Liver (tissue), 9 donors: ENCODE measurements around the gene ZMYM4. TPM values are rescaled to one million over a fixed set of nuclear protein-coding genes. Genes with fewer than 3 reads are reported as not detected.

Source experiments
- DNase-seq: peaks from one replicate; pipeline ENCODE4 v3.0.0-alpha.2; 2017; ENCODE audit warnings: low spot score
- H3K27ac ChIP-seq, 2 donors: one replicate each; pipeline ENCODE4 v1.7.0; 2013; ENCODE audit warnings: inconsistent platforms in 2 of 2, low read length in 2 of 2, control low read depth in 1 of 2, low read depth in 1 of 2, mild to moderate bottlenecking in 1 of 2
- H3K27me3 ChIP-seq, 4 donors: one replicate each; pipeline versions ENCODE4 v1.6.1 to v1.7.0; 2013; ENCODE audit warnings: low read length in 3 of 4, inconsistent platforms in 1 of 4, mild to moderate bottlenecking in 1 of 4, moderate library complexity in 1 of 4; ENCODE audit not compliant: control insufficient read depth in 4 of 4, insufficient read depth in 4 of 4
- H3K36me3 ChIP-seq, 4 donors: one replicate each; pipeline versions ENCODE4 v1.6.1 to v1.7.0; 2013; ENCODE audit warnings: low read length in 3 of 4, mild to moderate bottlenecking in 3 of 4, low read depth in 1 of 4, moderate library complexity in 1 of 4; ENCODE audit not compliant: control insufficient read depth in 4 of 4, insufficient read depth in 3 of 4
- H3K4me1 ChIP-seq, 4 donors: one replicate each; pipeline versions ENCODE4 v1.6.1 to v1.7.0; 2013; ENCODE audit warnings: low read length in 3 of 4, mild to moderate bottlenecking in 3 of 4, moderate library complexity in 1 of 4; ENCODE audit not compliant: control insufficient read depth in 4 of 4, insufficient read depth in 4 of 4
- H3K4me3 ChIP-seq, 3 donors: one replicate each; pipeline versions ENCODE4 v1.6.1 to v1.7.0; 2013; ENCODE audit warnings: low read length in 3 of 3, control low read depth in 1 of 3, low read depth in 1 of 3, mild to moderate bottlenecking in 1 of 3
- H3K9ac ChIP-seq, 2 donors: one replicate each; pipeline ENCODE4 v1.7.0; 2013; ENCODE audit warnings: low read length in 2 of 2, mild to moderate bottlenecking in 2 of 2, moderate library complexity in 2 of 2, control low read depth in 1 of 2, low read depth in 1 of 2
- H3K9me3 ChIP-seq, 4 donors: one replicate each; pipeline versions ENCODE4 v1.6.1 to v1.7.0; 2013; ENCODE audit warnings: low read length in 3 of 4; ENCODE audit not compliant: control insufficient read depth in 4 of 4
- EGR1 ChIP-seq, 2 donors: IDR thresholded peaks; 2 replicates each; pipeline ENCODE4 v1.6.1; 2016 to 2018; ENCODE audit warnings: antibody characterized with exemption in 2 of 2, low read depth in 2 of 2
- FOXA1 ChIP-seq: IDR thresholded peaks from 2 replicates; pipeline ENCODE4 v1.6.1; 2016; ENCODE audit warnings: antibody characterized with exemption
- FOXA2 ChIP-seq: IDR thresholded peaks from 2 replicates; pipeline ENCODE4 v1.6.1; 2016; ENCODE audit warnings: antibody characterized with exemption
- GABPA ChIP-seq, 2 donors: IDR thresholded peaks in 1 of 2; conservative IDR thresholded peaks in 1 of 2; 2 replicates each; pipeline ENCODE4 v1.6.1; 2016; ENCODE audit warnings: antibody characterized with exemption in 2 of 2, mild to moderate bottlenecking in 1 of 2, moderate library complexity in 1 of 2
- HNF4A ChIP-seq, 2 donors: conservative IDR thresholded peaks; 2 replicates each; pipeline ENCODE4 v1.6.1; 2016; ENCODE audit warnings: antibody characterized with exemption in 2 of 2, mild to moderate bottlenecking in 2 of 2
- HNF4G ChIP-seq: IDR thresholded peaks from 2 replicates; pipeline ENCODE4 v1.6.1; 2016; ENCODE audit warnings: antibody characterized with exemption
- JUND ChIP-seq, 2 donors: IDR thresholded peaks; 2 replicates each; pipeline ENCODE4 v1.6.1; 2016; ENCODE audit warnings: antibody characterized with exemption in 2 of 2
- NR2F2 ChIP-seq: IDR thresholded peaks from 2 replicates; pipeline ENCODE4 v1.6.1; 2016; ENCODE audit warnings: antibody characterized with exemption
- RAD21 ChIP-seq, 2 donors: IDR thresholded peaks; 2 replicates each; pipeline ENCODE4 v1.6.1; 2016; ENCODE audit warnings: antibody characterized with exemption in 2 of 2, mild to moderate bottlenecking in 2 of 2
- RXRA ChIP-seq, 2 donors: IDR thresholded peaks; 2 replicates each; pipeline ENCODE4 v1.6.1; 2017 to 2018; ENCODE audit warnings: antibody characterized with exemption in 2 of 2, mild to moderate bottlenecking in 1 of 2
- SP1 ChIP-seq: IDR thresholded peaks from 2 replicates; pipeline ENCODE4 v1.6.1; 2018; ENCODE audit warnings: antibody characterized with exemption, mild to moderate bottlenecking
- TAF1 ChIP-seq: conservative IDR thresholded peaks from 2 replicates; pipeline ENCODE4 v1.6.1; 2016; ENCODE audit warnings: antibody characterized with exemption, mild to moderate bottlenecking
- YY1 ChIP-seq: IDR thresholded peaks from 2 replicates; pipeline ENCODE4 v1.6.1; 2016; ENCODE audit warnings: antibody characterized with exemption, mild to moderate bottlenecking
- ZBTB33 ChIP-seq: IDR thresholded peaks from 2 replicates; pipeline ENCODE4 v1.6.1; 2016; ENCODE audit warnings: antibody characterized with exemption
- WGBS: extraction: QIAGEN DNeasy Blood & Tissue Kit; methylation state at CpG from one replicate; pipeline ENCODE4 v1.1.7; 2013; 5-methylcytosine and 5-hydroxymethylcytosine counted together
- polyA plus RNA-seq, 2 donors: library from polyadenylated mRNA; stranded (reverse) in 1 of 2; unstranded in 1 of 2; fragments of 200-250 nt in 1 of 2; fragments of >200 nt in 1 of 2; fragmentation: Nextera tagmentation in 1 of 2; extraction: Ambion mirVana in 1 of 2; gene quantifications; one replicate each; pipeline versions ENCODE4 v1.2.1 to v1.2.3, GENCODE V29; 2013 to 2015
- total RNA-seq, 2 donors: library from RNA; depleted of rRNA; stranded (reverse); fragments of >200 nt; gene quantifications; one replicate each; pipeline ENCODE4 v1.2.3, GENCODE V29; 2014
- TF ChIP-seq, protein P1 (sequence below): IDR thresholded peaks from 2 replicates; pipeline ENCODE4 v1.6.1; 2016; ENCODE audit warnings: antibody characterized with exemption, mild to moderate bottlenecking
- TF ChIP-seq, protein P2 (sequence below): IDR thresholded peaks from 2 replicates; pipeline ENCODE4 v1.6.1; 2016; ENCODE audit warnings: antibody characterized with exemption
- TF ChIP-seq, protein P3 (sequence below): IDR thresholded peaks from 2 replicates; pipeline ENCODE4 v1.6.1; 2016; ENCODE audit warnings: antibody characterized with exemption
- TF ChIP-seq, protein P4 (sequence below): fragments of 150-350 bp; IDR thresholded peaks from 2 replicates; pipeline ENCODE4 v1.5.1; 2017; ENCODE audit warnings: improper control_type of control experiment, low read depth, low read length; ENCODE audit not compliant: missing input control
- donor health status: healthy.
- donor health status: healthy.
- donor health status: healthy.
- donor health status: healthy.
- donor health status: healthy.

The ZMYM4 gene
- total and polyA plus RNA-seq, 4 donors = 5.3 to 16.8 (median 10.5) TPM

DNA sequence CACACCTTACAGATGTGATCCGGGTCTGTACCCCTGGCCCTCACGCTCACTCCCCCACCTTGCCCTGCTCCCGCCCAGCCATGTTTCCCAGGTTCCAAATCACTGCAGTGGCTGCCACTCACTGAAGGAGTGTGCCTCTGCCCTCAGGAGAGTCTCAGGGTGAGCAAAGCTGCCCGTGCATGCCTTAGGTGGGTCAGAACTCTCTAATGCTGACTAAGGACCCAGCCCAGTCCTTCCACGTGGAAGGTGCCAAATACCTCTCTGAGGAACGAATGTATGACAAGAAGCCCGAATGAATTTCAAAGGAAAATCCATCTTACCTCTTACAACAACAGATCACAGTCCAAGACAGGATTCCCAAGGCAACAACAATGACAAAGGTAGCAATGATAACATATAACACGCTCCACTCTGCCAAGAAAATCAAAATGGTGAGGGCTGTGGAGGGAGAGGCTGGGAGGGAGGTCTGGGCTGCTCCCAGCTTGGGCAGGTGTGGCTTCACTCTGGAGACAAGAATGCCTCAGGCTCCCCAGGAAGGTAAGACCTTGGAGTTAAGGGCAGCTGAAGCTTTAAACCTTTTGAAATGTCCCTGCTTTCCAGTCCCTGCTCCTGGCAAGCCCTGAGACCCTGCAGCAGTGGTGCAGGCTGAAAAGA, 173.5 kb downstream of the ZMYM4 start:
- no peak for DNase-seq
- Histone ChIP-seq H3K9ac (no peak overlapping the region), H3K36me3 (peaks cover 10 to 70% (median 63%) of the 10 kb centered on the region in 4 donors), H3K27ac (no peak overlapping the region), H3K4me1 (no peaks in the 10 kb centered on the region), H3K4me3 (no peak overlapping the region), H3K27me3 (no peaks in the 10 kb centered on the region), H3K9me3 (no peaks in the 10 kb centered on the region)
- 93% methylated on average over 8 of the region's 8 CpGs for whole genome bisulfite sequencing
- TF ChIP-seq, protein P1, sequence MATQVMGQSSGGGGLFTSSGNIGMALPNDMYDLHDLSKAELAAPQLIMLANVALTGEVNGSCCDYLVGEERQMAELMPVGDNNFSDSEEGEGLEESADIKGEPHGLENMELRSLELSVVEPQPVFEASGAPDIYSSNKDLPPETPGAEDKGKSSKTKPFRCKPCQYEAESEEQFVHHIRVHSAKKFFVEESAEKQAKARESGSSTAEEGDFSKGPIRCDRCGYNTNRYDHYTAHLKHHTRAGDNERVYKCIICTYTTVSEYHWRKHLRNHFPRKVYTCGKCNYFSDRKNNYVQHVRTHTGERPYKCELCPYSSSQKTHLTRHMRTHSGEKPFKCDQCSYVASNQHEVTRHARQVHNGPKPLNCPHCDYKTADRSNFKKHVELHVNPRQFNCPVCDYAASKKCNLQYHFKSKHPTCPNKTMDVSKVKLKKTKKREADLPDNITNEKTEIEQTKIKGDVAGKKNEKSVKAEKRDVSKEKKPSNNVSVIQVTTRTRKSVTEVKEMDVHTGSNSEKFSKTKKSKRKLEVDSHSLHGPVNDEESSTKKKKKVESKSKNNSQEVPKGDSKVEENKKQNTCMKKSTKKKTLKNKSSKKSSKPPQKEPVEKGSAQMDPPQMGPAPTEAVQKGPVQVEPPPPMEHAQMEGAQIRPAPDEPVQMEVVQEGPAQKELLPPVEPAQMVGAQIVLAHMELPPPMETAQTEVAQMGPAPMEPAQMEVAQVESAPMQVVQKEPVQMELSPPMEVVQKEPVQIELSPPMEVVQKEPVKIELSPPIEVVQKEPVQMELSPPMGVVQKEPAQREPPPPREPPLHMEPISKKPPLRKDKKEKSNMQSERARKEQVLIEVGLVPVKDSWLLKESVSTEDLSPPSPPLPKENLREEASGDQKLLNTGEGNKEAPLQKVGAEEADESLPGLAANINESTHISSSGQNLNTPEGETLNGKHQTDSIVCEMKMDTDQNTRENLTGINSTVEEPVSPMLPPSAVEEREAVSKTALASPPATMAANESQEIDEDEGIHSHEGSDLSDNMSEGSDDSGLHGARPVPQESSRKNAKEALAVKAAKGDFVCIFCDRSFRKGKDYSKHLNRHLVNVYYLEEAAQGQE = no peak
- no peak for TF ChIP-seq FOXA1
- TF ChIP-seq FOXA2 = no peak
- no peak for TF ChIP-seq HNF4A (conservative IDR thresholded peaks at IDR 0.05)
- TF ChIP-seq, protein P2, sequence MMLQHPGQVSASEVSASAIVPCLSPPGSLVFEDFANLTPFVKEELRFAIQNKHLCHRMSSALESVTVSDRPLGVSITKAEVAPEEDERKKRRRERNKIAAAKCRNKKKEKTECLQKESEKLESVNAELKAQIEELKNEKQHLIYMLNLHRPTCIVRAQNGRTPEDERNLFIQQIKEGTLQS = no peak
- TF ChIP-seq SP1 = no peak
- TF ChIP-seq NR2F2 = no peak
- TF ChIP-seq YY1 = no peak
- no peak for TF ChIP-seq HNF4G
- no peak for TF ChIP-seq ZBTB33
- TF ChIP-seq TAF1 = no peak
- TF ChIP-seq EGR1 (IDR thresholded peaks at IDR 0.05; ENCODE audit: low read depth in 2 of 2) = no peak
- TF ChIP-seq, protein P3, sequence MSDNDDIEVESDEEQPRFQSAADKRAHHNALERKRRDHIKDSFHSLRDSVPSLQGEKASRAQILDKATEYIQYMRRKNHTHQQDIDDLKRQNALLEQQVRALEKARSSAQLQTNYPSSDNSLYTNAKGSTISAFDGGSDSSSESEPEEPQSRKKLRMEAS = no peak
- TF ChIP-seq RXRA (IDR thresholded peaks at IDR 0.05) = no peak
- TF ChIP-seq RAD21 (IDR thresholded peaks at IDR 0.05) = no peak
- no peak for TF ChIP-seq GABPA (IDR thresholded peaks at IDR 0.05 in 1 of 2, conservative IDR thresholded peaks at IDR 0.05 in 1 of 2)
- TF ChIP-seq, protein P4, sequence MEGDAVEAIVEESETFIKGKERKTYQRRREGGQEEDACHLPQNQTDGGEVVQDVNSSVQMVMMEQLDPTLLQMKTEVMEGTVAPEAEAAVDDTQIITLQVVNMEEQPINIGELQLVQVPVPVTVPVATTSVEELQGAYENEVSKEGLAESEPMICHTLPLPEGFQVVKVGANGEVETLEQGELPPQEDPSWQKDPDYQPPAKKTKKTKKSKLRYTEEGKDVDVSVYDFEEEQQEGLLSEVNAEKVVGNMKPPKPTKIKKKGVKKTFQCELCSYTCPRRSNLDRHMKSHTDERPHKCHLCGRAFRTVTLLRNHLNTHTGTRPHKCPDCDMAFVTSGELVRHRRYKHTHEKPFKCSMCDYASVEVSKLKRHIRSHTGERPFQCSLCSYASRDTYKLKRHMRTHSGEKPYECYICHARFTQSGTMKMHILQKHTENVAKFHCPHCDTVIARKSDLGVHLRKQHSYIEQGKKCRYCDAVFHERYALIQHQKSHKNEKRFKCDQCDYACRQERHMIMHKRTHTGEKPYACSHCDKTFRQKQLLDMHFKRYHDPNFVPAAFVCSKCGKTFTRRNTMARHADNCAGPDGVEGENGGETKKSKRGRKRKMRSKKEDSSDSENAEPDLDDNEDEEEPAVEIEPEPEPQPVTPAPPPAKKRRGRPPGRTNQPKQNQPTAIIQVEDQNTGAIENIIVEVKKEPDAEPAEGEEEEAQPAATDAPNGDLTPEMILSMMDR = no peak
- TF ChIP-seq JUND (IDR thresholded peaks at IDR 0.05) = no peak
